Calu3 (cell line): Measurements from ENCODE around the gene PLXNB2. TPM values are rescaled to one million over a fixed set of nuclear protein-coding genes. Genes with fewer than 3 reads are reported as not detected.

ENCODE experiments used
- BruUV-seq: library from RNA; stranded (reverse); fragments of 400-500 nt; replicated peaks from 2 replicates; lab custom pipeline; 2021; lab: Mats Ljungman, UMichigan
- CTCF ChIA-PET: fragments of 300-600 bp; sonication (Branson Sonifier 250); formaldehyde crosslinking; loops from one replicate; lab custom pipeline; 2022; ENCODE audit warnings: antibody characterized with exemption; lab: Charles Lee
- DNase-seq: peaks from one replicate; pipeline ENCODE4 v3.0.0; 2022
- H3K27ac Mint-ChIP-seq: one replicate; pipeline ENCODE4 v1.8.0; 2022; ENCODE audit warnings: mixed read lengths; ENCODE audit not compliant: unreplicated experiment
- H3K27me3 Mint-ChIP-seq: one replicate; pipeline ENCODE4 v1.8.0; 2022; ENCODE audit warnings: mixed read lengths; ENCODE audit not compliant: unreplicated experiment
- H3K36me3 Mint-ChIP-seq: one replicate; pipeline ENCODE4 v1.8.0; 2022; ENCODE audit warnings: mild to moderate bottlenecking, moderate library complexity, mixed read lengths; ENCODE audit not compliant: insufficient read depth, unreplicated experiment
- H3K4me1 Mint-ChIP-seq: one replicate; pipeline ENCODE4 v1.8.0; 2022; ENCODE audit warnings: mild to moderate bottlenecking, low read depth, mixed read lengths; ENCODE audit not compliant: unreplicated experiment
- H3K4me3 Mint-ChIP-seq: one replicate; pipeline ENCODE4 v1.8.0; 2022; ENCODE audit warnings: mild to moderate bottlenecking, low read depth, moderate library complexity, mixed read lengths; ENCODE audit not compliant: unreplicated experiment
- H3K9me3 Mint-ChIP-seq: one replicate; pipeline ENCODE4 v1.8.0; 2022; ENCODE audit warnings: low read depth, mixed read lengths; ENCODE audit not compliant: unreplicated experiment
- CTCF ChIP-seq: fragments of 200-600 bp; IDR thresholded peaks from one replicate; pipeline ENCODE4 v1.8.0; 2022; ENCODE audit warnings: antibody characterized with exemption; ENCODE audit not compliant: unreplicated experiment
- intact Hi-C: fragments of 100-400 bp; cut with micrococcal nuclease; formaldehyde crosslinking; loops from one replicate; pipeline ENCODE4 v1.10.0; 2022; ENCODE audit not compliant: unreplicated experiment
- total RNA-seq: library from RNA; stranded (reverse); gene quantifications from 2 replicates; pipeline ENCODE4 v1.2.3, GENCODE V29; 2022

PLXNB2 gene
- total RNA-seq, 1 experiment from 2014 or later = 298 TPM

- CTCF ChIA-PET = no interaction called here
- Mint-ChIP-seq H3K27me3 (no peaks in the 10 kb centered on the region), H3K9me3 (no peaks in the 10 kb centered on the region), H3K36me3 (peaks cover 80% of the 10 kb centered on the region), H3K27ac (no peak overlapping the region), H3K4me1 (peaks cover 7% of the 10 kb centered on the region), H3K4me3 (peak overlapping the region; percentile 78)
- intact Hi-C loops = no loop called here
- peak; percentile 35 for DNase-seq
- no TSS peak for BruUV-seq
- no peak for TF ChIP-seq CTCF
These were observed 60.9 kb downstream of the PLXNB2 start for GRCh38 chr22:50246242-50247175.

DNA sequence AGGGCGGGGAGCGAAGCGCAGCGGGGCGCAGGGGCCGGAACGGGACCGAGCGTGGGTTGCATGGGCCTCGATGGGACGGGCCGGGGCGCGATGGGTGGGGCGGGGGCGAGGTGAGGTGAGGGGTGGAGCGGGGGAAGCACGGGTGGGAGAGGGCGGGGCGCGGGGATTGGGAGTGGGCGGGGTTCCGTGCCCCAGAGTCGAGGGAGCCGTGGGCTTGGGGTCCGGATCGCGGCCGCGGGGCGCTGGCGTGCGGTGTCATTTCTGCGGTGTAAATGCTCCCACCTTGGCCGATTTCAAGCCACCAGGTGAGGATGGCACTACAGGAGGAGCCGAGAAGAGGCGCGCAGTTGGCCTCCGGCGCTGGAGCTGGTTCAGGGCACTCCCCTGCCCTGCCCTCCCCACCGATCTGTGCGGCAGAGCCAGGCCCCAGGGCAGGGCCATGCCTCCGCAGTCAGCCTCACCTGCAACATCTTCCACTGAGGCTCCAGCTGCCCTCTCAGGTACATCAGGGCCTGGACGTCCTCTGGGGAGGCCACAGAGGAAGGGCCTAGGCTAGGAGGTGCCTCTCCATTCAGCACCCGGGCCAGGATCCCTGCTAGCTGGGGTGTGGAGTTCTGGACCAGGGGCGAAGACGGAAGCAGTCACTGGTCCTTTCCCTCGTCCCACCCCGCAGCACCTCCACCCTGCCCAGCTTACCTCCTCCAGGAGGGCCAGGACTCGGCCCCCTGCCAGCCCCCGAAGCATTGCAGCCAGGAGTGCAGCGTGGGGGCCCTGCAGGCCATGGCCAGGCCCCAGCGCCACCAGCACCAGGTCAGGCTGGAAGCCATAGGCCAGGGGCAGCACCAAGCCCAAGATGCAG is 62.0 kb downstream of the PLXNB2 start:
- no TSS peak for BruUV-seq
- H3K27ac Mint-ChIP-seq = peak overlapping the region; percentile 83
- CTCF ChIA-PET = no interaction called here
- intact Hi-C loops = no loop called here
- H3K9me3 Mint-ChIP-seq = no peaks in the 10 kb centered on the region
- no peak for DNase-seq
- H3K27me3 Mint-ChIP-seq = no peaks in the 10 kb centered on the region
- peaks cover 11% of the 10 kb centered on the region for H3K4me1 Mint-ChIP-seq
- no peak for TF ChIP-seq CTCF
- H3K36me3 Mint-ChIP-seq = peaks cover 74% of the 10 kb centered on the region
- H3K4me3 Mint-ChIP-seq = peak overlapping the region; percentile 78

DNA sequence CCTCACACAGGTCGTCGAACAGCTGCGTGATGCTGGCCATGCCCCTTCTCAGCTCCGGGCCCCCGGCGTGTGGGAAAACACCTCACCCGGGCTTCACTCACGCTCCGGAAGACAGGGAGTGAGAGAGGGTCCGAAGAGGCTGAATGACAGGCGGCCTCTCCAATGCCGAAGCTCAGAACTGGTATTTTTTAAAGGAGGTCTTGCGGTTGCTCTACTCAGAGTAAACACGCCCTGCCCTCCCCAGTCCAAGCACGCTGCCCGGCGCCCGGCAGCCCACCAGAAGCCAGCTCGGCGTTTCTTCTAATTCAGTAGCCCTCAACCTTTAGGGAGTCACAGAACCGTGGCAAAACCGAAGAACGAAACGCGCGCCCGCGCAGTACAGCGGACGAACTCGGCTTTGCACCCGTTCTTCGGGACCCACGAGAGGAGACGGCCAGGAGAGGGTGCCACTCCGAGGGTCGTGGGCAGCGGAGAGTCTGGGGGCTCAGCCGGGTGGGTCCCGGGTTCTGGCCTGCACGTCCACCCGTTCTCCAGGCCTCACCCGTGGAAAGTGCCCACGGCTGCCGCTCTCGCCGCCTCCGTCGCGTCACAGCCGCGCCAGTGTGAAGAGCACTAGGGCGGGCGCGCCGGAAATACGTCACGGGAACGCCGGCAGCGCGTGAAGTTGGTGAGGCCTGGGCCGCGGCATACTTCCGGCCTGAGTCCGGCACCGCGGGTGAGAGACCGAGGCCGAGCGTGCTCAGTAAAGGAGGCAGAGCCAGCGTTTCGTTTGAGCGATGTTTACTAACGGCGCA is 62.8 kb downstream of the PLXNB2 start, which contains the start of gene TUBGCP6:
Gene TUBGCP6 (minus strand): TSS at position 604 of the 794 bp plus-strand sequence. CDS start 564 bp downstream, at position 40.
- TF ChIP-seq CTCF = peak; percentile 8
- Mint-ChIP-seq H3K27me3 (no peaks in the 10 kb centered on the region), H3K4me1 (peaks cover 11% of the 10 kb centered on the region), H3K4me3 (peak within 1 kb of the TSS; percentile 78), H3K9me3 (no peaks in the 10 kb centered on the region), H3K36me3 (peaks cover 76% of the 10 kb centered on the region), H3K27ac (peak within 1 kb of the TSS; percentile 83)
- peak; percentile 94 for DNase-seq
- intact Hi-C loops = no loop called here
- CTCF ChIA-PET = no interaction called here
- TSS peak; percentile 51 for BruUV-seq
